ENCODE results near the gene DIDO1.
"Not testable (repeated sequence)": the region's sequence is repeated elsewhere in the genome, so short reads cannot be mapped to it uniquely, and the experiment has no call there.

DIDO1 gene

DNA sequence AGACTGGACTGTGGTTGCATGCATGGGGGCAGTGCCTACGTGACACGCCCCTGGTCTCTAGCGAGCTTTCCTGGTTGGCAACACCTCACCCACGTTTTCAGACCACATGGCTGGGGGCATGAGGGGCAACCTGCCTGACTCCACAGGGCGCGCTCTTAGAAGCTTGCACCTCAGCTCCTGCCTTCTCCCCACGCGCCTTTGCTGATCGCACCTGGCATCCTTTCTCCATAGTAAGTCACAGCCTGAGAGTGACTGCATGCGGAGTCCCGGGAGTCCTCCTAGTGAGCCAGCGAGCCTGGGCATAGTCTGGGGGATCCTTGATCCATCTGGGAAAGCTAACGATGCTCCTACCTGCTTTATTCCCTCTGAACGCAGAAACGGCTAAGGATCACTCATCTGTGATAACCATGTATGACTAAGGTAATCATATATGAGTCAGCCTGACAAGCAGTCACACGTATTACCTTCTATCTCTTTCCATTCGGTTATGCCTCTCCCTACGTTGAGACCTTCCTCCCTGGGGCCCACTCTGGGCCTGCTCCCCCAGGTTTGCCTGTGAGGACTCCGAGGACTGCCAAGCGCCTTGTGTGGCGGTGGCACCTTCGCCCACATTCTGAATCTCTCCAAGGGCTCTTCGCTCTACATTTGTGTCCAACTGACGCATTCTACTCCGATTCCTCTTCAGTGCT lies 69.2 kb downstream of the DIDO1 start:
- Histone ChIP-seq H3K9me2 (replicated peaks; ENCODE audit: insufficient read depth, low read length) (no peaks in the 10 kb centered on the region), H3K27ac (ENCODE audit: low read length) (no peak overlapping the region), H3K9ac (ENCODE audit: low read length) (no peak overlapping the region), H3K4me2 (ENCODE audit: low read depth, low read length) (no peak overlapping the region), H2AFZ (ENCODE audit: low read length) (no peak overlapping the region), H3K79me2 (ENCODE audit: low read length) (peaks cover 9% of the 10 kb centered on the region), H3K9me3 (replicated peaks; ENCODE audit: insufficient read depth, low read length) (no peaks in the 10 kb centered on the region), H3K27me3 (replicated peaks; ENCODE audit: insufficient read depth, low read length) (no peaks in the 10 kb centered on the region), H3K4me3 (ENCODE audit: low read length) (no peak overlapping the region), H3F3A (ENCODE audit: insufficient read depth, low read length) (no peaks in the 10 kb centered on the region), H3K36me3 (replicated peaks; ENCODE audit: insufficient read depth, low read length) (no peaks in the 10 kb centered on the region), H4K20me1 (ENCODE audit: insufficient read depth, low read length) (no peaks in the 10 kb centered on the region), H3K4me1 (ENCODE audit: low read length) (peaks cover 2% of the 10 kb centered on the region; the same call in 1 of the 2 replicates)
- TF ChIP-seq EZH2phosphoT487 (IDR thresholded peaks at IDR 0.05; ENCODE audit: low read length) (no peak), EZH2 (optimal IDR thresholded peaks at IDR 0.05; ENCODE audit: low read depth, low read length) (no peak)
- TF ChIP-seq, protein P1, sequence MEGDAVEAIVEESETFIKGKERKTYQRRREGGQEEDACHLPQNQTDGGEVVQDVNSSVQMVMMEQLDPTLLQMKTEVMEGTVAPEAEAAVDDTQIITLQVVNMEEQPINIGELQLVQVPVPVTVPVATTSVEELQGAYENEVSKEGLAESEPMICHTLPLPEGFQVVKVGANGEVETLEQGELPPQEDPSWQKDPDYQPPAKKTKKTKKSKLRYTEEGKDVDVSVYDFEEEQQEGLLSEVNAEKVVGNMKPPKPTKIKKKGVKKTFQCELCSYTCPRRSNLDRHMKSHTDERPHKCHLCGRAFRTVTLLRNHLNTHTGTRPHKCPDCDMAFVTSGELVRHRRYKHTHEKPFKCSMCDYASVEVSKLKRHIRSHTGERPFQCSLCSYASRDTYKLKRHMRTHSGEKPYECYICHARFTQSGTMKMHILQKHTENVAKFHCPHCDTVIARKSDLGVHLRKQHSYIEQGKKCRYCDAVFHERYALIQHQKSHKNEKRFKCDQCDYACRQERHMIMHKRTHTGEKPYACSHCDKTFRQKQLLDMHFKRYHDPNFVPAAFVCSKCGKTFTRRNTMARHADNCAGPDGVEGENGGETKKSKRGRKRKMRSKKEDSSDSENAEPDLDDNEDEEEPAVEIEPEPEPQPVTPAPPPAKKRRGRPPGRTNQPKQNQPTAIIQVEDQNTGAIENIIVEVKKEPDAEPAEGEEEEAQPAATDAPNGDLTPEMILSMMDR (IDR thresholded peaks at IDR 0.05; ENCODE audit: low read length) = no peak
- DNase-seq = no peak

- Histone ChIP-seq H3K27me3 (replicated peaks; ENCODE audit: insufficient read depth, low read length) (no peaks in the 10 kb centered on the region), H3F3A (ENCODE audit: insufficient read depth, low read length) (no peaks in the 10 kb centered on the region), H3K79me2 (ENCODE audit: low read length) (peaks cover 3% of the 10 kb centered on the region; the same call in 1 of the 2 replicates), H3K9me2 (replicated peaks; ENCODE audit: insufficient read depth, low read length) (no peaks in the 10 kb centered on the region), H3K4me3 (ENCODE audit: low read length) (no peak overlapping the region), H3K9ac (ENCODE audit: low read length) (no peak overlapping the region), H3K9me3 (replicated peaks; ENCODE audit: insufficient read depth, low read length) (no peaks in the 10 kb centered on the region), H3K36me3 (replicated peaks; ENCODE audit: insufficient read depth, low read length) (no peaks in the 10 kb centered on the region), H3K27ac (ENCODE audit: low read length) (no peak overlapping the region), H3K4me2 (ENCODE audit: low read depth, low read length) (no peak overlapping the region), H4K20me1 (ENCODE audit: insufficient read depth, low read length) (no peaks in the 10 kb centered on the region), H3K4me1 (ENCODE audit: low read length) (no peaks in the 10 kb centered on the region), H2AFZ (ENCODE audit: low read length) (no peak overlapping the region)
- TF ChIP-seq EZH2 (optimal IDR thresholded peaks at IDR 0.05; ENCODE audit: low read depth, low read length) = no peak
- no peak for TF ChIP-seq EZH2phosphoT487 (IDR thresholded peaks at IDR 0.05; ENCODE audit: low read length)
- TF ChIP-seq, protein P1 (IDR thresholded peaks at IDR 0.05; ENCODE audit: low read length) = no peak
- DNase-seq = no peak
Measured at GRCh38 chr20:62855120-62855519, 71.2 kb downstream of the DIDO1 start.

GRCh38 chr20:62854121-62854520 lies 72.2 kb downstream of the DIDO1 start:
- TF ChIP-seq EZH2phosphoT487 (IDR thresholded peaks at IDR 0.05; ENCODE audit: low read length) (no peak), EZH2 (optimal IDR thresholded peaks at IDR 0.05; ENCODE audit: low read depth, low read length) (no peak)
- TF ChIP-seq, protein P1 (IDR thresholded peaks at IDR 0.05; ENCODE audit: low read length) = no peak
- H3F3A ChIP-seq (ENCODE audit: insufficient read depth, low read length) = peaks cover 2% of the 10 kb centered on the region; the same call in 1 of the 2 replicates
- H3K4me1 ChIP-seq (ENCODE audit: low read length) = no peaks in the 10 kb centered on the region
- no peaks in the 10 kb centered on the region for H3K9me3 ChIP-seq (replicated peaks; ENCODE audit: insufficient read depth, low read length)
- H4K20me1 ChIP-seq (ENCODE audit: insufficient read depth, low read length) = no peaks in the 10 kb centered on the region
- no peaks in the 10 kb centered on the region for H3K9me2 ChIP-seq (replicated peaks; ENCODE audit: insufficient read depth, low read length)
- H3K79me2 ChIP-seq (ENCODE audit: low read length) = no peaks in the 10 kb centered on the region
- no peaks in the 10 kb centered on the region for H3K27me3 ChIP-seq (replicated peaks; ENCODE audit: insufficient read depth, low read length)
- H3K4me2 ChIP-seq (ENCODE audit: low read depth, low read length) = no peak overlapping the region
- H3K9ac ChIP-seq (ENCODE audit: low read length) = no peak overlapping the region
- no peak for DNase-seq
- H2AFZ ChIP-seq (ENCODE audit: low read length) = no peak overlapping the region
- no peak overlapping the region for H3K4me3 ChIP-seq (ENCODE audit: low read length)
- H3K36me3 ChIP-seq (replicated peaks; ENCODE audit: insufficient read depth, low read length) = no peaks in the 10 kb centered on the region
- no peak overlapping the region for H3K27ac ChIP-seq (ENCODE audit: low read length)

GRCh38 chr20:62853304-62853703 lies 73.0 kb downstream of the DIDO1 start:
- not testable (repeated sequence) for H3K4me1 ChIP-seq (ENCODE audit: low read length); DNase-seq; H3K4me3 ChIP-seq (ENCODE audit: low read length); H2AFZ ChIP-seq (ENCODE audit: low read length); H3K9ac ChIP-seq (ENCODE audit: low read length); H3K36me3 ChIP-seq (replicated peaks; ENCODE audit: insufficient read depth, low read length); H3K9me2 ChIP-seq (replicated peaks; ENCODE audit: insufficient read depth, low read length); H4K20me1 ChIP-seq (ENCODE audit: insufficient read depth, low read length); H3K27ac ChIP-seq (ENCODE audit: low read length); H3F3A ChIP-seq (ENCODE audit: insufficient read depth, low read length); H3K79me2 ChIP-seq (ENCODE audit: low read length); H3K27me3 ChIP-seq (replicated peaks; ENCODE audit: insufficient read depth, low read length); H3K9me3 ChIP-seq (replicated peaks; ENCODE audit: insufficient read depth, low read length); H3K4me2 ChIP-seq (ENCODE audit: low read depth, low read length)
